Inferior parietal cortex (tissue), 1 donor: ENCODE data around the gene B4GALT3.
"Not testable (repeated sequence)": the region's sequence is repeated elsewhere in the genome, so short reads cannot be mapped to it uniquely, and the experiment has no call there.

Experiments
- DNase-seq: peaks from one replicate; pipeline ENCODE4 v3.0.0-alpha.2; 2016; ENCODE audit errors: extremely low spot score

The B4GALT3 gene

DNA sequence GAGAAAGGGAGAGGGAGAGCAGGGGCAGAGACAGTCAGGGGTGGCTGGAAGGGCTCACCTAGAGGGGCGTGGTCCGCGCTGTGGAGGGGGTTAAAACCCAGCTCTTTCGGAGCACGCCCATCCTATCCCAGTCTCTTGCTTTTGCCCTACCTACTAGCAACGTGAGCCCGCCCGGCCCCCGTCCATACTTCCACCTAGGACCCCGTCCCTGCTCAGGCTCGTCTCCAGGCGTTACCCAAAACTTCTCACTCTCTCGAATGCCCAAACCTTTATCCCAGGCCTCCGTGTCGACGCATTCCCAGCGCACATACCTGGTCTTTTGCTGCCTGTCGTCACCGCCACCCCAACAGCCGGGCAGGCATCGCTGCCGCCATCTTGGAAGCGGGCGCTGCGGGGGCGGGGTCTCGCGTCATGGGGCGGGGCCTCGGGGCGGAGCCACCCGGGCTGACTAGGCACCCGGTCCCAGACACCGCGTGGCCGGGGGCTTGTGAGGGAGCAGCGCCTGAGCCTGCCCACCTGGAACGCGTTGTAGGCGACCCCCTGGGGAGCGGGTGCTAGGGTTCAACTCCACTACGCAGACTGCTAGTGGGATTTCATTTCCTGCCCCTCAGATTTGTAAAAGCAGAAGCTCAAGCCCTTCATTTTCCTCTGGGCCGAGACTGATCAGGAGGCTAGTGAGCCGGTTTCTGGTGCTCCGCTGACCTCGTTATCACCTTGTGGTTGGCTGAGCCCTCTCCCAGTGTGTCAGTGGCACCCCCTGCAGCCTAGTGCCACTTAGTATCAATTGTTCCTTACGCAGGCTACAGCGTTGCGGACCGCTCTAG, at the start of gene B4GALT3:
Gene B4GALT3, minus strand, starts transcription at position 396 of the 824 bp plus-strand sequence. CDS start 1,447 bp downstream, outside the sequence.
- DNase-seq = peak; percentile 82

DNA sequence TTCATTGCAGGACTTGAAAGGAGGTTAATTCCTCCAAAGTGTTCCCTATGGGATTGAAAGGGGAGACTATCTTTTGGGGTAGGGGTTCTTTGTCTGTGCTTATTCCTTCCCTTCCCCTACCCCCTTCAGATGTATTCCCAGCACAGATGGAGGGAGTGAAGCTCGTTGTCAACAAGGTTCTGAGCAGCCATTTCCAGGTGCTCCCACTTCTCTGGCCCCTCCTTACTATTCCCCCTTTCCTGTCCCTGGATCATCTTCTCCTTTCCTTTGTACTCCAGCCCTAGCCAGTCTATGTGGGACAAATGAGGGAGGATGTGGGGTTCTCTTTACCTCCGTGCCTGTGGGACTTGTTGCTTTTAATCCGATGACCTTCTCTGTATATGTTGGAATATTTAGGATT, 49.5 kb upstream of the B4GALT3 start:
- no peak for DNase-seq

DNA sequence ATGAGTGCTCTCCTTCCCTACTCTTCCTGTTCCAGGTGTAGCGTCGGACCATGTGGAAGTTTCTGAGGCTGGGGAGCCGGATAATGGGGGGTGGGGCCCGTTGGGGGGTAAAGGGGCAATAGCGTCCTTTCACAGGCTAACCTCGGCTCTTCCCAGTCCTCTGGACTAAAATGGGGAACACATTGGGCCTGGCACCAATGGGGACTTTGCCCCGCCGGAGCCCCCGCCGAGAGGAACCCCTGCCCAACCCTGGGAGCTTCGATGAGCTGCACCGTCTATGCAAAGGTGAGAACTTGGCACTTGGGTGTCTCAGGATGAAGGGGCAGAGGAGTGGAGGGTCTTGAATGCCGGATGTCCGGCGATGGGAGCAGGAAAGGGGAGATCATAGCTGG, 49.0 kb upstream of the B4GALT3 start:
- DNase-seq = no peak

DNA sequence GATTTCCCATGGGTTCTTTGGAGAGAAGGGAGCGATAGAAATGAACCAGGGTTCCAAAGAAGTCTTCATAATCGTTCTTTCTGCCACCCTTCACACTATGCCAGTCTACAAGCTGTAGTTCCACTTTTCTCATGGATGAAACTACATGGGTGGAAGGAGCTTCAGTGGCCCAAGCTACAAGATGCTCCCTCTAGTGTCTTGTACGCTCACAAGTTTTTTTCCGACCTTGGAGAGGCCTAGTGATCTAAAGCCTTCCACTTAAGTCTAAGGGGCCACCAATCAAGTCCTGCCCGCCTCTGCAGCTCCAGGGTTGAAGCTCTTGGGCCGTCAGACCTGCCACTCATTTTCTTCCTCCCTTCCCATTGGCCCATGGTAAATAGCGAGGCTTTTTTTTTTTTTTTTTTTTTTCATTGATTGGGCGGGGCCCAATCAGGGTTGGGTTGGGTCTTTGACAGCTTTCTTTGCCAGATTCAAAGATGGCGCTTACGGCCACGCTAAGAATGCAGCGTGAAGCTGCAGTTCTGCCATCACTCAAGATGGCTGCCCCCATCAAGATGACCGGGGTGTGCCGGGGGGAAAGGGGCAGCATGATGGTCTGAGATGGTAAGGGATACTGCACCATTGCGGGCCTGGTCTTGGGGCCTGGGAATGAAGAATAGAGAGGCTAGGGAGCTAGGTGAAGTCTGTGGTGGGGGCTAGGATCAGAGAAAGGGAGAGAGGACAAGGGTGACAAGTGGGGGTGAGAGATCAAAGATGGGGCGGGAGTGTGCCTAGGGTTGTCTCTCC, 48.4 kb upstream of the B4GALT3 start, which contains the start of gene TOMM40L:
Gene TOMM40L, plus strand, starts transcription at position 527 of the 786 bp plus-strand sequence. CDS start 430 bp downstream, outside the sequence.
- DNase-seq = peak; percentile 98

DNA sequence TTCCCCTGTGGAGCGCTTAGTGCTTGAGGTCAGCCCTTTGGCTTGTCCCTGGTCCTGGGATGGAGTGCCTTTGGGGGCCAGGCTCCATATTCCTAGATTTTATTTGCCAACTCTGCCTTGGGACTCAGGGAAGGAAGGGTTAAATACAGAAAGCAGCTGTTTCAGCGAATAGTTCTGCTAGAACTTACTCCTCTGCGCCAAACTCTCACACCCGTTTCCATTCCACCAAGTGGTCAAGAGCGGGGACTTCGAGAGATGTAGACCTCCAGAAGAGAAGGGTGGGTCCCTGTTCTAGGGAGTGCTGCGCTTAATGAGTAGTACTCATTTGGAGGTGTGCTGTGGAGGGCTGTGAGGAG, 47.8 kb upstream of the B4GALT3 start:
- no peak for DNase-seq

DNA sequence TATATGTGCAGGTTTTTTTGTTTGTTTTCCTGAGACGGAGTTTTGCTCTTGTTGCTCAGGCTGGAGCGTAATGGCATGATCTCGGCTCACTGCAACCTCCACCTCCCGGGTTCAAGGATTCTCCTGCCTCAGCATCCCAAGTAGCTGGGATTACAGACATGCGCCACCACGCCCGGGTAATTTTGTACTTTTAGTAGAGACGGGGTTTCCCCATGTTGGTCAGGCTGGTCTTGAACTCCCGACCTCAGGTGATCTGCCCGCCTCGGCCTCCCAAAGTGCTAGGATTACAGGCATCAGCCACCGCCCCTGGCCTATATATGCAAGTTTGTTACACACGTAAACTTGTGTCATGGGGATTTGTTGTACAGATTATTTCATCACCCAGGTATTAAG, 47.4 kb upstream of the B4GALT3 start:
- DNase-seq = not testable (repeated sequence)

DNA sequence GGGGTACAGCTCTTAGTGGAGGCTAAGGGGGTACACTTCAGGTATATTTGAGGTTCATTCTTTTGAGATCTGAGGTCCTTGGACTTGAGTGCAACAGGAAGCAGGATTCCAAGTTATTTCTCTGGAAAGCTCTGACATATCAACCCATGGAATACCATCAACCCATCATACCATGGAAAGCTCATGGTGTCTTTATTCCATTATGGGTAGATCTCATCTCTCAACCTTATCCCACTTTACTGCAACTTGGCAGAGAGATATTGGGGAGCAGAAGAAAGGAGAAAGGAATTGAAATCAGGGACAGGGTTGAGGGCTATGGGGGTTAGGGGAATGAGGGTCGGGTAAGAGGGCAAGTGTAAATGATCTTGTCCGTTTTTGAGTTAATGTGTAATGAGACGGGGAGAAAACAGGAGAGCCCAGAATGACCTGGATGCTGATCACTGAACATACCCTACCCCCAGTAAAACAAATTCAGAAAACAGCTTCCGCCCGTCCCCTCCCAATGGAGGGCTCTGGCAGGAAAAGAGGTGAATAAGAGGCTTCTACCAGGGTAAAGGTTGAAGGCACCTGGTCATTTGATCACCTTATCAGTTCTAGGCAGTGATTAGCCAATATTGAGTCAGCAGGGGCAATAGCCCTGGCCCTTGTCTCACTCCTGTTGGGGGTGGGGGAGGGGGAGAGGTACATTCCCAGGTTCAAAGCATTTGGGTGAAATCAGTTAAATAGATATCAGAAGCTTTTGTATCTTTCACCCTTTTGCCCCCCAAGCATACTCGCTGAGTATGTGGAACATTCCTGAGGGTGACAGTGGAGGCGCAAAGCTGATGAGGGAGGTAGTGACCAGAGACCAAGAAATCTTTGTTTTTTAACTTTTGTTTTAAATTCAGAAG, 46.7 kb upstream of the B4GALT3 start:
- DNase-seq = no peak

DNA sequence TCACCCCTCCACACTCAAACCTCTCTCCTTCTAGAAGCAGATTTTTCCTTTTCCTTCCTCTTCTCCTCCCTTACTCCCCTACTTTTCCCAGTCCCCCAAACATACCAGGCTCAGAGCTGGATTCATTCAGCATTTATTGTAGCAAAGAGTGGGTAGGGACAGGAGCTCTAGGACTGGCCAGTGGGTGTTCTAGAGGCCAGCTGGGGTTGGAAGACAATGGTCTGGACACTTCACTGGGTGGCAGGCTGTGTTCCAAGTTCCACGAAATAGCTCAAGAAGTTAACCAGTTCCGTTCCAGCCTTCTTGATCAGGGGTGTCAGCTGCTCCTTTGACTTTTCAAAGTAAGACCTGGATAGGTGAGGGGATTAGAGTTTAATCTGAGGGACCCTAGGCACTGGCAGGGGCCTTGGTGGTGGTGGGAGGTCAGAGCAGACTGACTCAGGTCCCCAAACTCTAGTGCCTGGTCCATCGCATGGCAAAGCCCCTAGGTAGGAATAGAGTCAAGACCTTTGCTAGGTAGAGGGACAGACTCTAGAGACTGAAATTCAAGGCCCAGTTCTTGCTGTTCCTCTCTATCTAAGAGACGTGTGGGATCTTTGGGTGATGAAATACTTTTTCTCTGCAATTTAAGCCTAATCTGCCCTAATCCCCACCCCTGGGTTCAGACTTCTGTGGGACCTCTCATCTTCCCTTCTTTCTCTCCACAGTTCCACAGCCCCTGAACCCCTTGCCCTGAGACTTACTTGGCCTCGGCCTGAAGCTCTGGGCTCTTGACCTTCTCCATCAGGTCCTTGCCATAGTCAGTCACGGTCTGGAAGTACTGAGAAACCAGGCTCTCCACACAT, 45.1 kb upstream of the B4GALT3 start:
- no peak for DNase-seq

DNA sequence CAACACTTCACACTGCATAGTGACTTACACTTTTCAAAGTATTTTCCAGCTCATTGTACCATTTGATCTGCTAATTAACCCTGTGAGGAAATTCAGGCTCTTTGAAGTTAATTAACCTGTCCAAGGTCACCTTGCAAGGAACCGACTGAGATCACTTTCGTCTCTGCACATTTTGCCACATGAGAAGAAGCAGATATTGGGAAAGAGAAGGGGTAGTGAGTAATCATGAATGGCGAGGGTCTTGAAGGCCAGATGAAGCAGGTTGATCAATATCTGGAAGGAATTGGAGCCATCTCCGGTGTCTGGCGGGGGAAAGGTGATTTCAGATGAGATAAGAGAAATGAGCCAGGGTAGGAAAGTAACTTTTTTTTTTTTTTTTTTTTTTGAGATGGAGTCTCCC, 42.7 kb upstream of the B4GALT3 start:
- no peak for DNase-seq

DNA sequence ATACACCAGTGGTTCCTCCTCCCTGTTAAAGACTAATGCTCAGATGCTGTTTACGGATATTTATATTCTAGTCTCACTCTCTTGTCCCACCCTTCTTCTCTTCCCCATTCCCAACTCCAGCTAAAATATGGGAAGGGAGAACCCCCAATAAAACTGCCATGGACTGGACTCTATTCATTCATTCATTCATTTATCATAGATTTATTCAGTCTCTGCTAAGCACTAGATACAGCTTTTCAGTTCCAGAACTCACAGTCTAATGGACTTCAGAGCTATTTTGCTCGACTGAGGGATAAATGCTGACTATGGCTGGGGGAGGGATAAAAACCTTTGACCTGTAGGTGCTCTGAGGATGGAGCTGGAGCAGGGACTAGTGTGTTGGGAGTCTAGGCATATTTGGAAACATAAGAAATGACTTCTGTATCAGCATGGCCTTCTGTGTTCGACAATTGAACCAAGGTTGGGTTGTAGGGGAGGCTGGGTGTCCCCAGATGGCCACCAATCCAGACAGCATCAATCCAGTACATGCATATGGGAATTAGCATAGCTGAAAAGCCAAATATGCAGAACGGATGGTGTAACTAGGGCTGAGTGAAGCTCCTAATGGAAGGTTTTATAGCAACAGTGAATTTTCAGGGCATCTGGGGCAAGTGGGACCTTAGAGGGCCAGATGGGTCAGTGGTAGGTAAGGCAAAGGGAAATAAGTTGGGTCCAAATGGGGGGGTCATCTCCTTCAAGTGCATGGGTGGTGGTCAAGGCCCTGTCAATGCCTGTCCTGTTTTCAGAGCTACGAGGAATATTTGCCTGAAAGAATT, 42.0 kb upstream of the B4GALT3 start:
- no peak for DNase-seq

DNA sequence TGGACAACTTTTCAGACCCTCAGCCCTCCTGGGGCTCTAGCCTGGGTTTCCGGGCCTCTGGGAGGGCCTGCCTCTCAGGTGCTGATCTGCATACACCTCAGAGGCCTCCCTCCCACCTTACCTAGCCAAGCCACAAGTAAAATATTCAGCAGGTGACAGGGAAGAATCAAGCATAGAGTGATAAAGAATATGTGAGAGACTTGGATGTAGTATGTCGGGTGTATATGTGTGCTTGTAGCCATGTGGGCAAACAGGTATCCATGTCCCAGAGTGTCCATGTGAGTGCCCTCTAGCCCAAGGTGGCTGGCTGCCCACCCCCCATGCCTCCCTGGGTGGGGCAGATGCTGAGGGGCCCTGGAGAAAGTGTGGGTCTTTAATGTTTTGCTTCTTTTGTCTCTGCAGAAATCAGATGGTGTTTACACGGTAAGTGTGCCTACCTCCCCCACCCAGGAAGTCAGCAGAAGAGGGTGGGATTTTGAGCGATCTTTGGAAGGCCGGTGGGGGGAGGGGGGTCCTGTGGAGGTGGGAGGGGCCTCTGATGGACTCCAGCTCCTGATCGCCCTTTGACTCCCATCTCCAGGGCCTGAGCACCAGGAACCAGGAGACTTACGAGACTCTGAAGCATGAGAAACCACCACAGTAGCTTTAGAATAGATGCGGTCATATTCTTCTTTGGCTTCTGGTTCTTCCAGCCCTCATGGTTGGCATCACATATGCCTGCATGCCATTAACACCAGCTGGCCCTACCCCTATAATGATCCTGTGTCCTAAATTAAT, 41.2 kb upstream of the B4GALT3 start:
- no peak for DNase-seq

DNA sequence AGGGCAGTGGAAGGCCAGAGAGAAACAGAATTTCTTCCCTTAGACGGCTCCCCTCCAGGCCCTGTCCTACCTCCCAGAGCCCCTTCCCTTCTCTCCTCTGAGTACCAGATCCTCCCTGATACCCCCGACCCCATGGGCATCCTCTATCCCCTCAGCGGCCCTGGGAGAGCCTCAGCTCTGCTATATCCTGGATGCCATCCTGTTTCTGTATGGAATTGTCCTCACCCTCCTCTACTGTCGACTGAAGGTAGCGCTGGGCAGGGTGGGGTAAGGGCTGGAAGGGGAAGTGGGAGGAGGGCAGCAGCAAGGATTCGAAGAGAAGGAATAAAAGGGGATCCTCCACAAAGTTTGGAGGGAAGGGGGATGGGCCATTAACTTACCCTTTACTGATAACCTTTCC, 40.5 kb upstream of the B4GALT3 start:
- no peak for DNase-seq

DNA sequence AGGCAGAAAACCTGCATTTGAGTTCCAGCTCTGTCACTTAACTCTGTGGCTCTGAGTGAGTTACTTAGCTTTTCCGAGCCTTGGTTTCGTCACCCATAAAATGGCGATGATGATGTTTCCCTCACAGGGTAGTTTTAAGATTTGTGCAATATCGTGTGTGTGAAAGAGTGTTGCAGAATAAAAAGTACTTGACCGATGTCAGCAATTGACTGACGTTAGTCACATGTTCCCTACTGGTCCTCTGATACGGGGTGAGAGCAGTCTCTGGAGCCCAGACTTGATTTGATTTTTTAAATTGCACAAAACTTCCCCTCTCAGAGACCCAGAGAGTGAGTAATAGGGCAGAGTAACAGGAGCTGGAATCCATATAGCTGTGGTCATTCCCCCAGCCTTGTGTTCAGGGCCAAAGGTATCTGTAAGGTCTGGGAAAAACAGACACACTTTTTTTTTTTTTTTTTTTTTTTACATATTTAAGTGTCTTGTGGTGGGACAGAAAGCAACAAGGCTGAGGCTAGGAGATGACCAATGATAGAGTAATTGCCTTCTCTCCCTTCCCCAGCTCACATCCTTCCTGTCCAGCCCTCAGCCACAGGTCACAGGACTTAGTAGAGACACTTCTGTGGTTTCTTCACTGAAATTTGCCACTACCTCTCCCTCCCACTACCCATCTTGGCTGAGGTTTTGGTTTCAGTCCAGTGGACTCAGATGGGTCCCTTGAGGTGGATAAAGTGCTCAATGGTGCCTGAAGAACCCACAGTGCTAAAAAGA, 39.8 kb upstream of the B4GALT3 start:
- DNase-seq = no peak

DNA sequence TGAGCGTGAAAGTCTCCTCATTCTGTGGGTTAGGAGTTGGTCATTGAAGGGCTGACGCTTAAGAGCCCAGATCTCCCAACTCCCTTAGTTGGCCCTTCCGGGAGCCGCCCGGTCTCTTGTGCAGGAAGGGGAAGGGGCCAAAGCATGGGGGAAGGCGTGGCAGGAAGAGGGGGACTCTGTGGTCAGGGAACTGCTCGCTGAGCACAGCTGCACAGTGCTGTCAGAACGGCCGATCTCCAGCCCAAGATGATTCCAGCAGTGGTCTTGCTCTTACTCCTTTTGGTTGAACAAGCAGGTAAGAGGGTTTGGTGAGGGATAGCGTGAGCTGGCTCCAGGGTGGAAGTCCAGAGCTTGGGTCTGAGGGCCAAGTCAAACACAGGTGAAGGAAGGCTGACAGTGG, 37.8 kb upstream of the B4GALT3 start, which contains the start of gene FCER1G:
Gene FCER1G, plus strand, starts transcription at position 220 of the 400 bp plus-strand sequence. Its CDS starts 27 bp downstream, at position 247.
- DNase-seq = no peak

DNA sequence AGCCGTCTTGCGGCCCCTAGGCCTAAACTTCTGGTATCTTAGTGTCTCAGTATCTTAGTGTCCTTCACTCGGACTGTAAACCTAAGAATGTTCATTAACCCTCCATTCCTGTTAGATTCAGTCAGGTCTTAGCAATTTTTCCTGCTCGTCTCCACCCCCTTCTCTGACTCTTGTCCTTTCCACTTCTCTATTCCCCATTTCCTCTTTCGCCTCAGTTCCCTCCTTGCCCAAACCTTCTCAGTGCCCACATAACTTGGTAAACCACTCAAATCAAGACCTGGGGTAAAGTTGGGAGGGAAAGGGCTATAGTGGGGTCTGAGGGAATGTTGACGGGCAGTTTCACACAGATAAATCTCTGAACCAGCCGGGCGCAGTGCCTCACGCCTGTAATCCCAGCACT, 37.1 kb upstream of the B4GALT3 start:
- no peak for DNase-seq

DNA sequence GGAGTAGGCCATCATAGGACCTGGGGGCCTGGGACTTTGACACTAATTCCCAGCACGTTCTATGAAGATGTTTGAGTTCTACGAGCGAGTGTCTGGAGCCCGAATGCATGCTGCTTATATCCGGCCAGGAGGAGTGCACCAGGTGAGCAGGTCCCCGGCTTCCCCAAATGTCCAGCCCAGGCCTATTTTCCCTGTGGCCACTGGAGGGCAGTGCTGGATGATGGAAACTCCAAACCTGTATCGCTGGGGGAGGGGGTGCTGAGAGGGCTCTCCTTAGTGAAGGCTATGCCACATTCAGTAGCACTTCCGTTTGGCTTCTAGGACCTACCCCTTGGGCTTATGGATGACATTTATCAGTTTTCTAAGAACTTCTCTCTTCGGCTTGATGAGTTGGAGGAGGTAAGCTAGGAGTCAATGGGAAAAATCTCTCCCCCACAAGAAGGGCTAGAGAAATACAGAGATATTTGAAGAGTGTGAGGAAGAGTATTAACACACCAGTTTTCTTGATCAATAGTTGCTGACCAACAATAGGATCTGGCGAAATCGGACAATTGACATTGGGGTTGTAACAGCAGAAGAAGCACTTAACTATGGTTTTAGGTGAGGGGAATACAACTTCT, 32.6 kb upstream of the B4GALT3 start:
- peak; percentile 71 for DNase-seq

DNA sequence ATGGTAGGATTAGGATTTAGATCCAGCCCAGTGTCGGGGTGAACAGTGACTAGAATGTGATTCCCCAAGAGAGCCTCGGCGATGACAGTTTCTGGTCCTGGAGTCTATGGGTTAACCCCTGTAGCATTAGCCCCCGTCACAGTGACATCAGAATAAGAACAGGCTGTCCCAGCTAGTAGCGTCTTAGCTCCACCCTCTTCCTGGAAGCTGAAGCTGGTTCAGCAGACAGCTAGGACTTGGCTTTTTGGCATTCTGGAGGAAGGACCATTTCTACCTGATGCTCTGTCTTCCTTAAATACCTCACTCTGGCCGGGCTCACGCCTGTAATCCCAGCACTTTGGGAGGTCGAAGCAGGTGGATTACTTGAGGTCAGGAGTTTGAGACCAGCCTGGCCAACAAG, 29.9 kb upstream of the B4GALT3 start:
- no peak for DNase-seq
